ENCODE results near the gene SEMA4G.
A peak's percentile ranks its signal among the peaks of the same experiment; 100 is the strongest.
"Not testable (repeated sequence)": the region's sequence is repeated elsewhere in the genome, so short reads cannot be mapped to it uniquely, and the experiment has no call there.

Gene SEMA4G

DNA sequence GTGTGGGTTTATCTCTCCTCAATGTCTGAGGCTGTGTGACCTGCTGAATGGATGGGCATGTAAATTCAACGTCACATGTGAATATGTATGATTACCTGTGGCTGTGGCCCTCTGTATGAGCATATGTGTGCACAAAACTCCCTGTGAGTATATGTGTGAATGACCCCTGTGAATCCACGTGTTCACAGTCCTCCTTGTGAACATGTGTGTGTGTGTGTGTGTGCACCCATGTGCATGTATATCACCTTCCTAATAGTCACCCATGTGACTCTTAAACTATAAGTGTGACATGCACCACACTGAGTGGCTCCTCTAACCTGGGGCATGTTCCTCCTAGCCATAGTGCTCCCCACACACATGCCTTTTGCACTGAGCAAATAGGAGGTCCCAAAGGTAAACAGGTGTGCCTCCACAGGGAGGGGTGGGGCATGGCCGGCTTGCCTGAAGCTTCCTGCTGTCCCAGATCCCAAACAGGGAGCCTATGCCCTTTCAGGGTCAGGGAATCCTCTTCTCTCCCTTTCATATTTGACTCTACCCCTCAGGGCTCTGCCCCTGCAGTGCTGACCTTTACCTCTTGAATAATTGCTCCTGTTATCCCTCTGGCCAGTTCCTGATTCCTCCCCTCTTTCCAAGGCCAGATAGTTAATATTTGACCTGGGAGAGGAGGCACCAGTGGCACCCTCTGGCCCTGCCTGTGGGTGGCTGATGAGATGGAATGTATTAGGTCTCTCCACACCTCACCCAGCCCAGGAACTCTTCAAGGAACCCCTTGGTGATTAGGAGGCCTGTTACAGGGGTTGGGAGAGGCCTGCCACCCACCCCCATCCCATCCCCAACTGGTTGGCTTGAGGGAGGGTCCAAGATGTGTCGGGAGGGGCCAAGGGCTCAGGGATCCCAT lies 1.9 kb downstream of the SEMA4G start:
- DNase-seq: no peak

- DNase-seq: no peak
These were observed 3.0 kb downstream of the SEMA4G start for GRCh38 chr10:100972115-100972903.

DNA sequence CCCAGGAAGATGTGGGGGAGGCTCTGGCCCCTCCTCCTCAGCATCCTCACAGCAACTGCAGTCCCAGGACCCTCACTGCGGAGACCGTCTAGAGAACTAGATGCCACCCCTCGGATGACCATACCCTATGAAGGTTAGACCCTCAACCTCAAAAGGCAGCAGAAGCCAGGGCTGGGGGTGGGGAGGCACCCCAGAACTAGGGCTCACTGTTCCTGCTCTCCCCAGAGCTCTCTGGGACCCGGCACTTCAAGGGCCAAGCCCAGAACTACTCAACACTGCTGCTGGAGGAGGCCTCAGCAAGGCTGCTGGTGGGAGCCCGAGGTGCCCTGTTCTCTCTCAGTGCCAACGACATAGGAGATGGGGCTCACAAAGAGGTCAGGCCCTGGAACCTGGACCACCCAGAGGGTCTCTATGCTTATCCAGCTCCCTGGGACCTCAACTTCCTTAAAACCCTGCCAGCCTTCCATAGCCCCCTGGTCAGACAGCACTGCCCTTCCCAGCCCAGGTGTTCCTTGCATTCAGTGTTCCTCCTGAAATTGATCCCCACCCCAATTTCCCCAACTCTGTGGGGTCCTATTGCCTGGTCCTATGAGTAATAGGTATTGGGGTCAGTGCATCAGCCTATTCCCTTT lies 3.7 kb downstream of the SEMA4G start:
- DNase-seq: no peak

GRCh38 chr10:100975397-100975796 lies 6.1 kb downstream of the SEMA4G start:
- DNase-seq: not testable (repeated sequence)

DNA sequence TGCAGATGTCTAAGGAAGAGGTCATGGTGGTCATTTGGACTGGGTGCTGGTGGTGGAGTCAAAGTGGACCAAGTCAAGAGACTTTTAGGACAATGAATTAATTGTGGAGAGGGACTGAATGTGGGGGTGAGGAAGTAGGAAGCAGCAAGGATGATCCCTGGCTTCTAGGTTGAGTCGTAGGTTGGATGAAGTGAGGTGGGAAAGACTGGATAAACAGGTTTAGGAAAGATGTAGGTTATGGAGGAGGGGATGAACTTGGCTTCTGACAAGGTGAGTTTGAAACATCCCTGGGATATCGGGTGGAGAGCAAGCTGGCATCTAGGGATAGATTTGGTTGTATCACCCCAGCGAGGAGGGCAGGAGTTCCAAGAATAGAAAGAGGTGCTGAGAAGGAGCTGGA lies 7.6 kb downstream of the SEMA4G start:
- no peak for DNase-seq

- no peak for DNase-seq
These were observed 8.1 kb downstream of the SEMA4G start for GRCh38 chr10:100977436-100977835.

- no peak for DNase-seq
These were observed 9.0 kb downstream of the SEMA4G start for GRCh38 chr10:100978121-100978900.

DNA sequence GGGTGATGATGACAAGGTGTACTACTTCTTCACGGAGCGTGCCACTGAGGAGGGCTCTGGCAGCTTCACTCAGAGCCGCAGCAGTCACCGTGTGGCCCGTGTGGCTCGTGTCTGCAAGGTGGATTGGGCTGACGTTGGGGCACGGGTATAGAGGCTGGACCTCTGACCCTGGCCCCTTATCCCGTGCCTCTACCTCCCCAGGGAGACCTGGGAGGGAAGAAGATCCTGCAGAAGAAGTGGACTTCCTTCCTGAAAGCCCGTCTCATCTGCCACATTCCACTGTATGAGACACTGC lies 9.5 kb downstream of the SEMA4G start:
- DNase-seq: no peak

DNA sequence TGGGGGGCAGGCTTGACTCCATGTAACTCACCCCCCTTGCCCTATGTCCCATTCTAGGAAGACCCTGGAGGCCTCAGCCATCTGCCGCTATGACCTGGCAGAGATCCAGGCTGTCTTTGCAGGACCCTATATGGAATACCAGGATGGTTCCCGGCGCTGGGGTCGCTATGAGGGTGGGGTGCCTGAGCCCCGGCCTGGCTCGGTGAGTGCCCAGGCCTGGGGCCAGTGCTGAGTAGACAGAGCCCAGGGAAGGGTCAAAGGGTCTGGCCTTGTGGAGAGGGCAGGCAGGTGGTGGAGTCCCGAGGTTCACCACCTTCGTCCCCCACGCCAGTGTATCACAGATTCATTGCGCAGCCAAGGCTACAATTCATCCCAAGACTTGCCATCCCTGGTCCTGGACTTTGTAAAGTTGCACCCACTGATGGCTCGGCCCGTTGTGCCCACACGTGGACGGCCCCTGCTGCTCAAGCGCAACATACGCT lies 10.5 kb downstream of the SEMA4G start:
- DNase-seq: no peak

DNA sequence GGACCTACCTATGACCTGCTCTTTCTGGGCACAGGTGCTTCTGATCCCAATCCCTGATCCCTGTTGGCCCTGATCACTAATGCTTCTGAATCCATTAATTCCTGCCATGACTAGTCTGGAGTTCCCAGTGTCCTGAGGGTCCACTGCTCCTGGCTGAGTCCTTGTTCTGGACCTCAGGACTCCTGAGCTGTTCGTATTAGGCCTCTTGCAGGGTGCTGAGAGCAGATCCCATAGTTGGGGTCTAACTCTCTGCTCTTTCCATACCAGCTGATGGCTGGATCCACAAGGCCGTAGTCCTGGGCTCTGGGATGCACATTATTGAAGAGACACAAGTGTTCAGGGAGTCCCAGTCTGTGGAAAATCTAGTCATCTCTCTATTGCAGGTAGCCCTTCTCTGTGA lies 11.0 kb downstream of the SEMA4G start:
- DNase-seq: no peak

DNA sequence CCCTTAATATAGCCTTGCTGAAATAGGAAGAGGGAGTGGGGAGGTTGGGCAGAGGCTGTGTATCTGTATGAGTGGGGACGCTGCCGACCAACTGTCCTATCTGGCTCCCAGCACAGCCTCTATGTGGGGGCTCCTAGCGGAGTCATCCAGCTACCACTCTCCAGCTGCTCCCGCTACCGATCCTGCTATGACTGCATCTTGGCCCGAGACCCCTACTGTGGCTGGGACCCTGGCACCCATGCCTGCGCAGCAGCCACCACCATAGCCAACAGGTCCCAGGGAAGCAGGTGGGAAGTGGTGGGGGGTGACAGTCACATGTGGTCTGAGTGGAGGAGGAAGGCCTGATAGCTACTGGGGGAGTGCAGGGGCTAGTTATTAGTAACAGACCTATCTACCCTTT lies 11.4 kb downstream of the SEMA4G start:
- no peak for DNase-seq

DNA sequence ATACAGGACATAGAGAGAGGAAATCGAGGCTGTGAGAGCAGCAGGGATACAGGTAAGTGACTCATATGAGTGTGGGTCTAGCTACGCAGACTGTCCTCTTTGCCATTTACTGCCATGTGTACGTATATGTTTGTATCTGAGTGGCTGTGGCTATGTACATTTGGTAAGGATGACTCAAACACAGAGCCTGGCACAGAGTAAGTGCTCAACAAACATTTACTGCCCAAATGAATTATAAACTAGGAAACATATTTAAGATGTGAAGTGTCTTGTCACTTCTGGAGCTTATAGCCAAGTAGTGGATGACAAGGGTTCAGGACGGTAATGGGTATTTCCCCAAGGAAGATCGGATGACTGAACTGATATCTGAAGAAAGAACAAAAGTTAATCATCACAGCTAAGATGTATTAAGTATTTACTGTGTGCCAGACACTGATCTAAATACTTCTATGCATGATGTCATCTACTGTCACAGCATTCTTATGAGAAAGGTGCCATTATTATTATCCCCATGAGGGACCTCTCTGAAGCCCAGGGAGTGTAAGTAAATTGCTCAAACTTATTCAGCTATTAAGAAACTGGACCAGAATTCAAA lies 12.0 kb downstream of the SEMA4G start:
- no peak for DNase-seq

DNA sequence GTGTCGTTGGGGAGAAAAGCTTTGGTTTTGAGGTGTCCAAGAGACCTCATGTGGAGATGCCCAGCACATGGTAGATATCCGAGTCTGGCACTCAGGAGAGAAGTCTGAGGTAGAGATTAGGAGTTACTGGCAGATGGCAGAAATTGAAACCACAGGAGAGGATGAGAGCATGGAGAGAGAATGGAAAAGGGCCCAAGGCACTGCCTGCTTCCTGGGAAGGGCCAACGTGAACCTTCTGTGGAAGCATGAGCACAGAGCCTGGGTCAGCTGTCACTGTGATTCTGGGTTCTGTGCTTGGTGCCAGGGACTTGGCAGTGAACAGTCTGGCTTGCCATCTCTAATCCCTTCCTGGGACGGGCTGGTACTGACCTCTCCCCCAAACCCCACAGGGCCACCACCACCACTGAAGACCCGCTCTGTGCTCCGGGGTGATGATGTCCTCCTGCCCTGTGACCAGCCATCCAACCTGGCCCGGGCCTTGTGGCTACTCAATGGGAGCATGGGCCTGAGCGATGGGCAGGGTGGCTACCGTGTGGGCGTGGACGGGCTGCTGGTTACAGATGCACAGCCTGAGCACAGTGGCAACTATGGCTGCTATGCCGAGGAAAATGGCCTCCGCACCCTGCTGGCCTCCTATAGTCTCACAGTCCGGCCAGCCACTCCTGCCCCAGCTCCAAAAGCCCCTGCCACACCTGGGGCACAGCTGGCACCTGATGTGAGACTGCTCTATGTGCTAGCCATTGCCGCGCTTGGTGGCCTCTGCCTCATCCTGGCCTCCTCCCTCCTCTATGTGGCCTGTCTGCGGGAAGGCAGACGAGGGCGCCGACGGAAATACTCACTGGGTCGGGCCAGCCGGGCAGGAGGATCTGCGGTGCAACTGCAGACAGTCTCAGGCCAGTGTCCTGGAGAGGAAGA lies 13.9 kb downstream of the SEMA4G start:
- DNase-seq: no peak

DNA sequence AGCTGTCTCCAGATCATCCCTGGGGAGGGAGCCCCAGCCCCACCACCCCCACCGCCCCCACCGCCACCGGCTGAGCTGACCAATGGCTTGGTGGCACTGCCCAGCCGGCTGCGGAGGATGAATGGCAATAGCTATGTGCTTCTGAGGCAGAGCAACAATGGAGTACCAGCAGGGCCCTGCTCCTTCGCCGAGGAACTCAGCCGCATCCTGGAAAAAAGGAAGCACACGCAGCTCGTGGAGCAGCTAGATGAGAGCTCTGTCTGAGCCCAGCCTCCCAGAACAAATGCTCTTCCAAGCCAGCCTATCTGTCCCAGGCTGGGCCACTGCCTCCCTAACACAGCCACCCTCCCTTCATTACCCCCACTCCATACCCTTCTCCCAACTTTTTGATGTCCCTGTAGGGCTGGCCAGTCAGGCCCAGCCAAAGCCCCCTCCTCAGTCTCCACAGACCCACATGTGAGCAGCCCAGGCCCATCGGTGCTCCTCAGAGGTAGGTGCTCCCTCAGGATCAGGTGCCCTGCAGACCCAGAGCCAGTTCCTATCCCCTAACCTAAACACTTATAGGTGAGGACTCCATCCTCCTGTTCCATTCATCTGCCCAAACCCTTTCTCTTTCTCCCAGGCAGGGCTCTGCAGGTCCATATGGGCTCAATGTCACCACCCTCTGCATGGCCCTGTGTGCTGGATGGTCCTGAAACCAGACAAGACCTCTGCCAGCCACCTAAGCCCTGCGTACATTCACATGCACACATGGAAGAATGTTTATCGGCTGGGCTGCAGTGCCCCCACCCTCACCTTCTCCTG lies 14.8 kb downstream of the SEMA4G start:
- DNase-seq: no peak

GRCh38 chr10:100984672-100985177 lies 15.4 kb downstream of the SEMA4G start:
- no peak for DNase-seq

- no peak for DNase-seq
These were observed 16.0 kb downstream of the SEMA4G start for GRCh38 chr10:100985336-100985735.

GRCh38 chr10:100986623-100986951 lies 17.3 kb downstream of the SEMA4G start:
- DNase-seq: no peak

GRCh38 chr10:100986952-100987684 lies 17.8 kb downstream of the SEMA4G start, which contains the start of the genes MRPL43 and TWNK:
Gene MRPL43, minus strand, starts transcription at chr10:100987497. Its CDS starts 54 bp downstream, at chr10:100987443.
Gene TWNK, plus strand, starts transcription at chr10:100987543. Its CDS starts 668 bp downstream, at chr10:100988211.
- peak; percentile 87 for DNase-seq

- no peak for DNase-seq
These were observed 18.4 kb downstream of the SEMA4G start for GRCh38 chr10:100987685-100988049.
